GM18907 (cell line): Measurements from ENCODE around the gene PARD3.

Source experiments
- ATAC-seq: cut with Tn5 transposase; IDR thresholded peaks from one replicate; pipeline ENCODE4 v1.9.1; 2021; ENCODE audit warnings: mild to moderate bottlenecking, moderate library complexity; ENCODE audit not compliant: unreplicated experiment

PARD3 gene

DNA sequence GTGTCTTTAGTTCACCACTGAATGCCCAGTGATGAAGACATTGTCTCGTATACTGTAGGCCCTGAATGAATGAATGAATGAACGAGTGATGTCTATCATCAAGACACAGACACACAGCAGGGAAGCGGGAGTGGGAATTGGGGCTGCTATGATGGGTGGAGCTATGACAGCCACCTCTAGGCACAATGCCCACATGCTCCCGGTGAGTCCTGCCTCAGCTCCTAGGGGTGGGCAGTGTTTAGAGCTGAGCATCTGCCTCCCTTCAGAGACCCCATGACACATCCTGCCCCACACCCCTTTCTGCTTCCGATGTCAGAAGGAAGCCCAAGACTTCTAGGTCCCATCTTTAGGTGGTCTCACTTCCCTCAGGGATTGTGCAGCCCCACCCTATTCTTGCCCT lies 714.1 kb downstream of the PARD3 start:
- no peak for ATAC-seq

DNA sequence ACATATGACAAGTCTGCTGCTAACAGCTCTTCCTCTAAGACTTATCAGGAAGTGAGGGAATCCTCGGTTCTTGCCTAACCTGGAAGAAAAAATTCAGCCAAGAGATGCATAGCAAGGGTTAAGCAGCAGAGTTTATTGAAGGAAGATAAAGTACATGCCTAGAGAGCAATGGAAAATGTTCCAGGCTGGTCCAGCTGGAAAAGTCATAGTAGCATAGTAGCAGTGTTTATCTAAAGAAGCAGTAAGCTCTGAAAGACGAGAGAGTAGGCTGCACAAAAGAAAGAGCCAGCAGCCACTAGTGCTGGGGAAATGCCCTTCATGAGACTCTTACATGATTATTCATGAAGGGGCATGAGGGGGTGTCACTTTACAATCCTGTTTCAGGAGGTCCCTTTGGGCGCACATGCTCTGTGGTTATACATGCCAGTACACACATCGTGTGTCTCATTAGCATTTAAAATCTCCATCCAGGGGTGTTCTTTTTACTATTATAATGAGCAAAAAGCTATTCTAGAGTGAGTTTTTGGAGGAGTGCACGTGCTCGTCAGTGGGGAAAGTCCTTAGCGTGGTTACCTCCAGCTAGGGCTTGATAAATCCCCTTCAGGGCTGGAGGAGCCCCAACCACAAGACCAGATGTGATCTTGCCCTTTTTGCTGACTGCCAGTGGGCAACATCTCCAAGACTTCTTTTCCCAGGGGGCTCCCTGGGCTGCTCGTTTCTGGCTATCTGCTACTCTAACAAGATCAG lies 716.1 kb downstream of the PARD3 start:
- peak; percentile 62 for ATAC-seq

DNA sequence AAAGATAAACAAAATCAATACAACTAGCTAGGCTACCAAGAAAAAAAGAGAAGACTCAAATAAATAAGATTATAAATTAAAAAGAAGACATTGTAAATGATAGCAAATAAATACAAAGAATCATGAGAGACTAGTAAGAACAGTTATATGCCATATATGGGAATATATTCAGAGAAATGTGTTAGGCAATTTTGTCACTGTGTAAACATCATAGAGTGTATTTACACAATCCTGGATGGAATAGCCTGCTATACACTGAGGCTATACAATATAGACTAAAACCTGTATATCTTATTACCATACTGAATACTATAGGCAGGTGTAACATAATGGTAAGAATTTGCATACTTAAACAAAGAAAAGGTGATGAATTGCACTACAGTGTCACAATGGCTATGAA lies 717.4 kb downstream of the PARD3 start:
- no peak for ATAC-seq

DNA sequence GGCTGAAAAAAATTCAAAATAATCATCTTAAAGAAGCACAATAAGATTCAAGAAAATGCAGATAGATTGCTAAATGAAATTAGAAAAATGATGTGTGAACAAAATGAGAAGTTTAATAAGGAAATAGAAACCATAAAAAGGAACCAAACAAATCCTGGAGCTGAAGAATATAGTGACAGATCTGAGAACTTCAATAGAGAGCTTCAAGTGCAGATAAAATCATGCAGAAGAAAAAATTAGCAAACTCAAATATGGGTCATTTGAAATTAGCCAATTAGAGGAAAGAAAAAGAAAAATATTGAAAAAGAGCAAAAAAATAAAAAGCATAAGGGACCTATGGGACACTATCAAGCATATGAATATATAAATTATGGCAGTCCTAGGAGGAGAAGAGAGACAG lies 720.1 kb downstream of the PARD3 start:
- ATAC-seq: no peak

DNA sequence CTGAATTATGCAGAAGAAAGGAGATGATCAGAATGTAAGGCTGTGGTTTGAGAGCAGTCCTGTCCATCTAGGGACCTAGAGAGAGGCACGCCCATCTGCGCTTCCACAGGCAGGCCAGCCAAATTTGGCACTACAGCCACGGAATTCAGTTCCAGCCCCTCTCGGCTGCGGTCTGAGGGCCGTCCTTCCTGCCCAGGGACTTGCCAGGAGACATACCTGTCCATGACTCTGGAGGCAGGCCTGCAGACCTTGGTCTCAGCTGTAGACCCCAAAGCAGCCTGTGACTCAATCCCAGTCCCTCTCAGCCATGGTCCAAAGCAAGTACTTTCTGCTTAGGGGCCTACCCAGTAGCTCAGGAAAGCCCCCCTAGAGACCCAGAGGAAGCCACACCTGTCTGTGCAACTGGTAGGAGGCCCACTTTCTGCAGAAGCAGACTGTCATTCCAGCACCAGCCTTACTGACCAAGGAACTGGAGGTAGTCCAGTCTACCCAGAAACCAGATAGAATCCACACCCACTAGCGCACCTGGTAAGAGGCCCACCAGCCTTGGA lies 720.9 kb downstream of the PARD3 start:
- no peak for ATAC-seq

DNA sequence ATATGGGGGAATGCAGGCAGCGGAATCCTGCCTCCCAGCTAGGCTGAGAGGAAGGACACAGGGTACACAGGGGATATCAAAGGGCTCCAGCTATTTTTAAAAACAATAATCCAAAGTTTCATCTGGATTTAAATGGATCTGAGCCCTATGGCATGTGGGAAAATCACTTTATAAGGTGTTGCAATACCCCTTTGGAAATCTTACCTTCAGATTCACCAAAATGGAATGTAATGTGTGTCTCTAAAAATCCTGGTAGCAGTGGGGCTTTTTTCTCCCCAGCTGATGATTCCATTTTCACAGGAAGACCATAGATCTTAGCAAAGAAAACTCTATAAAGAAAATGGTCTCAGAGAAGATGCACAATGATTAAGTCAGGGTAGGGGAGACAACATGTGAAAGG lies 722.2 kb downstream of the PARD3 start:
- ATAC-seq: no peak

DNA sequence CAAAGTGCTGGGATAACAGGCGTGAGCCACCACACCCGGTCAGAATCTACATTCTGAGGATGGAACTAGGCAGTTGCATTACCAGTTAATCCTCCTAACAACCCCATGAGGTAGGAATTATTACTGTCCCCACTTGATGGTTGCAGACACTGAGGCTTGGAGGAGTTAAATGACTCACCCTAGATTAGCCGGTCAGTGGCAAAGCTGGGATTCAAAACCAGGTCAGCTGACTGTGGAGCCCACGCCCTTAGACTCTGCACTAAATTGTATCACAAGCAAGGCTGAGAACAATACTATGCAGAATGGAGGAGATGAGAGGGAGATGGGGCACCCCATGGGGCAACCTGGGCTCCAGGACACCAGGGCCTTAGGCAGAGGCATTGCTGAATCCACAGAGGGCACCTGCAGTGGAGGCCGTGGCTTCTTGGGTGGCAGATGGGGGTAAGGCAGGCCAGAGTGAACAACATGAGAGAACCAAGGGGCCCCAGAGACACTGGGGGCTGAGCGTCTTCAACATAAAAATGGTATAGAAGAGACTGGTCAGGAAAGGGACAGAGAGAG lies 723.4 kb downstream of the PARD3 start:
- no peak for ATAC-seq

DNA sequence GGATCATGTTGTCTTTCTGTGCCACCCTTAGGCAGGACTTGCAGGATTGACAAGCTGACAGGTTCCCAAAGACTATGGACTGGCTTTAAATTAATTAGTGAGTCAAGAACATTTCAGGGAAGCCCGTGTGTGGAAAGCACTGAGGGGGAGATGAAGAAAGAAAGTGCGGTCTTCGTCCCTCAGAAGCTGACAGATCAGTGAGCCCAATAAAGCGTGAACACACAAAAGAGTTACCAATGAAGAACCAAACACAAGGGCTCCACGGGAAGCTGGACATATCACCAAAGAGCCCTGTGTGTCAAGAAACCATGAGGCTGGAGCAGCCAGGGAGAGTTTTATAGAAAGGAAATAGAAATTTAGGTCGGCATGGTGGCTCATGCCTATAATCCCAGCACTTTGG lies 725.8 kb downstream of the PARD3 start:
- no peak for ATAC-seq

DNA sequence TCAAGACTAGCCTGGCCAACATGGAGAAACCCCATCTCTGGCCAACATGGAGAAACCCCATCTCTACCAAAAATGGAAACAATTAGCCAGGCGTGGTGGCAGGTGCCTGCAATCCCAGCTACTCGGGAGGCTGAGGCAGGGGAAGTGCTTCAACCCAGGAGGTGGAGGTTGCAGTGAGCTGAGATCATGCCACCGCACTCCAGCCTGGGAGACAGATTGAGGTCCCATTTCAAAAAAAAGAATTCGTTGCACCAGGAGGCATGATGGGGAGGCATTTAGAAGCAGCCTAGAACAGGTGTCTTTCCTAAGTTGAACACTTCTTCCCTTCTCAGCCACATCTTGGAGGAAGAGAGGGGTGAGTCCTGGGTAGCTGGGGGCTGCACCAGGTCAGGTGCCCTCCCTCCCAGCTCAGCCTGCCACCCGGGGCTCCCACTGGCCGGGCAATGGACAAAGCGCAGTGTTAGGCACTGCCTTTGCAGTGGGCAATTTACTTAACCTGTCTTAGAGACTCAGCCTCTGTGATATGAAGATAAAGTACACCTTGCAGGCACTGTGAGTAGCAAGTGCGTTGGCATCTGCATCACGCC lies 726.8 kb downstream of the PARD3 start:
- ATAC-seq: no peak

DNA sequence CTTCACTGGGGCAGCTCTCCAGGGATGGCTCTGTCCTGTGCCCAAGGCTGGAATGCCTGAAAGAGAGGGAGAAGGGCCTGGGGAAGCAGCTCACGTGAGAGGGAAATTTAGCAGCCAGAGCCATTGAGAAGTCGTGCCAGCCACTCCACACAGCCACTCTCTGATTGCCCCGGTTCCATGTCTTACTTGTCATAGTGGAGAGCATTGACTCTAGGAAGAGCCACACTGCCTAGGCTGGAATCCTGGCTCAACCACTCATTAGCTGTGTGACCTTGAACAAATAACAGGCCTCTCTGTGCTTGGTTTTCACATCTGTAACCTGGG lies 728.0 kb downstream of the PARD3 start:
- no peak for ATAC-seq

DNA sequence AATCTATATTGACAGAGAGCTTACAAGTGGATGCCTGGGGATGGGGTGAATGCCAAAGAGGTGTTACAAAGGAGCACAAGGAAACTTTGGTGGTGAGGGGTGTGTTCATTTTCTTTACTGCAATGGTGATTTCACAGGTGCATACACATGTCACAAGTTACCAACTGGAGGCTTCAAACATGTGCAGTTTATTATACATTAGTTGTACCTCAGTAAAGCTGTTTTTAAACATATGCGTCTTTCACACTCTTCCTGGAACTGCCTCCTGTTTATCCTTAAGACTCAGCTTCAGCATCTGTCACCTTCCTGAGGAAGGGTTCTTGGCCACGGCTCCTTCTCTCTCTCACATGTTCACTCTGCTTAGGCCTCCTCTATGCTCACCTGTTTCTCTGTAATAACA lies 731.5 kb downstream of the PARD3 start:
- ATAC-seq: no peak

DNA sequence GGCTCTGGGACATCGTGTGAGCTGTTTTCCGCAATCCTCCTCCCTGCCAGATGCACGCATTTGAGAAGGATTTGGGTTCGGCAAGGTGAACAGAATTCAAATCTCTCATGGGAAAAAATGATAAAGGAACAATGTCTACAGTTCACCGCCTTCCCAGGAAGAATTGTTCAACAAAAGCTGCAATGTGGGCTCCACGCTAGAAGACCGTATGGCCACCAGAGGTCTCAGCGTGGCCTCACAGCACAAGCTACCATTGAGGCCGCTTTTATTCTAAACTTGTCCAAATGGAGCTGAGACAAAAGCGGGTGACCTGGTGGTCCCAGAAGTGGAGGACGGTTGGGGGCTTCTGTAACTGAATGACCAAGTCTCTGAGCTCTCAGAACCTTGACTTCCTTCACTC lies 733.1 kb downstream of the PARD3 start:
- no peak for ATAC-seq

DNA sequence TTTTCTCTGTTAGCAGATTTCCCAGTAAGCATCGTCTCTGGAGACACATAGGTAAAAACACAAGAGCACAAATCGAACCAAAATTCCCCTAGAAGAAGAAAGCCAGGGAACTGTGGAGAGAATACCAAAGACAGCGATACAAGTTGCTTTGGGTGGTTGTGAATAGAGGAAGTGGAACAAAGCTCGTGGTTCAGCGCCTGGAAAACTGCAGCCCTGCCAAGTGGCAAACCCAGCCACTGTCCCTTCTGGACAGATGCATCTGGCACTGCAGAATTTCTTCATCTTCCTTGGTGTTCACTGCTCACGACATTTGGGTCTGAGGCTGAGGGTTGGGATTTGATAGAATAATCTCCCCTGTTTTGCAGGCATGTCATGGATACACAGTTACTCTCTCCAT lies 733.8 kb downstream of the PARD3 start:
- no peak for ATAC-seq

DNA sequence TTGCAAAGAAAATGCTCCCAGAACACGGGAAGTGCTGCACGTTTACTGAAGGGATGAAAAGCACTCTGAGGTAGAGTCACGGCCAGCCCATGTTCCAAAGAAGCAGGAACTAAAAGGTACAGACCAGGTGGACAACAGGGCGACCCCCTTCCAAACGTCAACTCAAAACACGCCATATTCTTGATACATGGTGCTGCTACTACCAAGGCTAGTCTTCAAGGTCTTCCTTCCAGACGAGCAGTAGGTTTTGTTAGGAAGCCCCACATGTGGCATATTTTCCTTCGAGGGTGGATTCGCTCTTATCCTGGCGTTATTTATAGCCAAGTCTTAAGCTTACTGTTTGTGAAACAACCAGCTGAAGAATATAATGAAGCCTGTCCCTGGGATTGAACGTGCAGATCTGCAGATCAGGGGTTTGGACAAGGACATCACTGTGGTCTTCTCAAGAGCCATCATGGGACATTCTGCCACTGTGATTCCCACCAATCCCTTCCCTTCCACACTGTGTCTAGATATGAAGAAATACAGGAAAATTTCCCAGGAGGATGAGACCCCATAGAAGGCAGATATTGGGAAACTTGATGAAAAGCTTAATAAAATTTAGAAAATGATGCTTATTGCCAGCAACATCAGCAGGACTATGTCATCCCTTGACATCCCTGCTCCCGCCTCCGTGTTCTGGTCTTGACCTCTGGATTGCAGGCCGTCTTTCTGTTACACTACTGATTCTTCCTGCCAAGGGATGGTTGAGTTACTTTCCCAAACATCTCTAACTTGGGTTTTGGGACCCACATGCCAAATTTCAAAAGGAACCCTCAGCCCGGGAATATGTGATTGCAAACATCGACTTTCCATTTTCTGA lies 734.4 kb downstream of the PARD3 start:
- no peak for ATAC-seq

DNA sequence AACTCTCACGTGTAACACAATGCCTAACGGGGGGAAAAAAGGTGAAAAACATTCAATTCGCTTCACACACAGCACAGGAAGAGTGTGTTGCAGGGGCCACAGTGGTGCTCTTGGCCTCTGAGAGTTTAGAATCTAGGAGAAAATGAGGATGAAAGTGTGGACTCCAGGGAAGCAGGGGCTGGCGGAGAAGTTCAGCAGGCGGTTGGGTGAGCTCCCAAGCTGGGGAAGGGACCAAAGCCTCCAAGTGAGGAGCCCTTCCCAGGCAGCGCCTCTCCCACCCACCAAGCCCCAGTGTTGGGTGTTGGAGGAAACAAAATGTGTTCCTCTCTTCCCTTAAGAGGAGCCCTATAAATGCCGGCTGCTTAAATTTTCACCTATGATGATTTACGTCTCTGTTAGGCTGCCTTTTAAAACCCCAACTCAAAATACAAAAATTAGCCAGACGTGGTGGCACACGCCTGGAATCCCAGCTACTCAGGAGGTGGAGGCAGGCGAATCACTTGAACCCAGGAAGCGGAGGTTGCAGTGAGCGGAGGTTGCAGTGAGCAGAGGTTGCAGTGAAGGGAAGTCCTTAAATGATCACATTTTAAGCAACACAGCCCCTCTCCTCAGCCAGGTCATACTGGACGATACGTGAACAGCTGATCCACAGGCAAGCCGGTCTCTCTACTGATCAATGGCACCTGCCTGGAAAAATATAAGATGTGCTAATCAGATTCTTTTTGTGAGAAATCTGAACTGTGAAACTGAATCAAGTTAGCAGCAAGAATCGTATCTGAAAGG lies 735.2 kb downstream of the PARD3 start:
- ATAC-seq: no peak

DNA sequence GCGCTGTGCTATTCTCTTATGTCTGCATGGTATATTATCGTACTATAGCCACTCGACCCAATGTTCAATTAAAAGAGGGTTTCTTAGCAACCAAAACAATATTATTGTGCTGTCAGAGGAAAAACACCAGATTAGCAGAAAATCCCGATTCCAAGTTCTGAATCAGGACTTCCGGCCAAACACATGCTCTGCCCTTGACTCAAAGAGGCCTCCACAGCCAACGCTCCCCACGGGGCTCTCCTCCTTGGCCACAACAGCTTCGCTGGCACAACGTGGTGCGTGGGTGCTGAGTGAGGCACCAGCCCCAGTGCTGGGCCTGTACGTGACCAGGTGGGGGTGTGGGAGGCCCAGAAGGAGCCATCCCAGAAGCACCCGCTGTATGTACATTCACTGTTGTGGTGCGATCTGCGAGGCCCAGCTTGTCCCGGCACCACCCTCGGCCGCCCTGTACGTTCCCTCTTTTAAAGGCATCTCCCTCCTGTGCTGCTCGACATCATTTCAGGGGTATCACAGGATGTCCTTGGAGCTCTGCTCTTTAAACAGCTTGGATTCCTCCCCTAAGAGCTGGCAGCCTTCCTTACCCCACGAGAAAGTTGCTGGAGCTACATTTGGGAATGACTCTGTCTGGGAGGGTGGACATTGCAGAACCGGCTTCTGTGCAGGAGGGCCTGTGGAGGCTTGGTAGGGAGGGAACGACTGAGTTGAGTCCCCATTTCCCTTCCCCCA lies 736.2 kb downstream of the PARD3 start:
- no peak for ATAC-seq

DNA sequence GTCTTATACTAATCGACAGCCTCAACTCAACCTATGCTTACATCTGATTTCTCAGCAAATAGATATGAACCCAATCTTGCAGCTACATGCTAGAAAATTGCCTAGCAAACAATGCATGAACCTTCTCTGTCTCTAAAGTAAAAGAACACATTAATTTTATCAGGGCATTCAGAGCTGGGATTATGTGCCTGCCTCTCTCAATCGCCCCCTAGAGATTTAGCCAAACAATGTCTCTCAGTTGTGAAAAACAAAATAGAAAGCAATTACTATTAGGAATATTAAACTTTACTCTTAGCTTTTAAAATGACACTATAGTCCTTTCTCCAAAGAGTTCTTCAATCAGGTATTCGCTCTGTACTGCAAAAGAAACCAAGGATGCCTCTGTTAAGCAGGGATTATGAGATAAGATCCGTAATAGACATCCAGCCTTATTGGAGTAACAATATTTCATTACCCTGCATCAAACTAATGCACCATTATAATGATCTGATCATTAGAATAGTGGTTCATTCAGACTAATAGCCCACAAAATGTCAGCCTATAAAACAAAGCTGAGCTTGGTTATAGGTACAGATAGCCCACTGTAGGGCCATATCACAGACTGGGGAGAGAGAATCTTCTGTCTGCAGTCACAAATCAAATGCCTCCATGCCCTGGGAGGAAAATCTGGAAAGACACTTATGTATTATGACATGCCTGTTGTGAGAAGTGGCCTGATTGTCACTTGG lies 736.9 kb downstream of the PARD3 start:
- ATAC-seq: no peak

DNA sequence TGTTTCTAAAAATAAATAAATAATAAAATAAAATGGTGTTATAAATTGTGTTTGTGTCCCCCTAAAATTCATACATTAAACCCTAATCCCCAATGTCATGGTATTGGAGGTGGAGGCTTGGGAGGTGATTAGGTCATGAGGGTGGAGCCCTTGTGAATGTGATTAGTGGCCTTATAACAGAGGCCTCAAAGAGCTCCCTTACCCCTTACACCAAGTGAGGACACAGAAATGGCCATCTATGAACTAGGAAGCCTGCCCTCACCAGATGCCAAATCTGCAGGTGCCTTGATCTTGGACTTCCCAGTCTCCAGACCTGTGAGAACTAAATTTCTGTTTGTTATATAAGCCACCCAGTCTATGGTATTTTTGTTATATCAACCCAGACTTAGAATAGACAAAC lies 738.7 kb downstream of the PARD3 start:
- ATAC-seq: no peak

DNA sequence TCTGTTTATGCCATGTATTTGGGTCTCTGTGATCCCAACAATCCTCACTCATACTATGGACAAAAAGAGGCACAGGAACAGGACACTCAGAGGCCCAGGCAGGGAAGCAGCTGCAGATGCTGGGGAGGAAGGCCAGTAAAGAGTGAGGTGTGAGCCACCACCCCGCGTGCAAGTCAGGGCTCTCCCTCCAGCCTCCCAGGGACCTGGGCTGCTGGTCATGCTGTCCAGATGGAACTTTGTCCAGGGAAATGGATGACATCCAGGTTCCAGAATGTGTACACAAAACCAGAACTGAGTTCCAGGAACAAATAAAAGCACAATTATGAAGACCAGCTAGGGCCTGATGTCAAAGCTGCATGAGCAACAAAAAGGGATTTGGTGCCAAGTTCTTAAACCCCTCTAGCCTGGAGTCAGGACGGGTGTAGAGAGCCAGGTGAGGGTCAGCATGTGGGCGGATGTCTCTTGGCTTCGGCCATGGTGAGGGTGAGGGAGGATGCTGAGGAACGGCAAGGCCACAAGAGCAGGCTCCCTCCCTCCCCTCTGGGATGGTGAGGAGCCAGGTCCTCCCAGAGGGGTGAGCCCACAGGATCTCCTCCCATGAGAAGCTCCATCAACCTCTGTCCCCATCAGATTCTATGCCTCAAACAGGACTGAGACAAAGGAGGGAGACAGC lies 739.7 kb downstream of the PARD3 start:
- no peak for ATAC-seq
